ENCODE data around the gene AUP1. TPM values are rescaled to one million over a fixed set of nuclear protein-coding genes. Genes with fewer than 3 reads are reported as not detected.

Gene AUP1
- total RNA-seq, 2 donors from 2014 or later = 64.4 to 67.0 TPM

DNA sequence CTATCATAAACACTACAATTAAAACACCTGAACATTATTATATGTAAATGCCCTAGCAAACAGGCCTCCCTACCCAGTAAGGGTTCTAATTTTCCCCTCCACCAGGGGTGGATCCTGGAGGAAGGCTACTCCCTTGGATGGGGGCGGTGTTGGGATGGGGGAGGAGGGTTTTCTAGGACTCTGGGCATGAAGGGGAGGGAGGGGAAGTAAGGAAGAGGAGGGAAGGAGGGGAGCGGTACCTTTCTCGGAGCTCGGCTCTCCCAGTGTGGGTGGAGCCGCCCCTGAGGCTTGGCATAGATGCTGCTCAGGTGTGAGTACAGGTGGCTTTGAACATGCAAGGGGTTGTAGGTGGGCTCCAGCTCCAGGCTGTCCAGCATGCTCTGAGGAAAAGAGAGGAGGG, 30.4 kb upstream of the AUP1 start:
- intact Hi-C loops (cut with DNase I) = no loop called here

DNA sequence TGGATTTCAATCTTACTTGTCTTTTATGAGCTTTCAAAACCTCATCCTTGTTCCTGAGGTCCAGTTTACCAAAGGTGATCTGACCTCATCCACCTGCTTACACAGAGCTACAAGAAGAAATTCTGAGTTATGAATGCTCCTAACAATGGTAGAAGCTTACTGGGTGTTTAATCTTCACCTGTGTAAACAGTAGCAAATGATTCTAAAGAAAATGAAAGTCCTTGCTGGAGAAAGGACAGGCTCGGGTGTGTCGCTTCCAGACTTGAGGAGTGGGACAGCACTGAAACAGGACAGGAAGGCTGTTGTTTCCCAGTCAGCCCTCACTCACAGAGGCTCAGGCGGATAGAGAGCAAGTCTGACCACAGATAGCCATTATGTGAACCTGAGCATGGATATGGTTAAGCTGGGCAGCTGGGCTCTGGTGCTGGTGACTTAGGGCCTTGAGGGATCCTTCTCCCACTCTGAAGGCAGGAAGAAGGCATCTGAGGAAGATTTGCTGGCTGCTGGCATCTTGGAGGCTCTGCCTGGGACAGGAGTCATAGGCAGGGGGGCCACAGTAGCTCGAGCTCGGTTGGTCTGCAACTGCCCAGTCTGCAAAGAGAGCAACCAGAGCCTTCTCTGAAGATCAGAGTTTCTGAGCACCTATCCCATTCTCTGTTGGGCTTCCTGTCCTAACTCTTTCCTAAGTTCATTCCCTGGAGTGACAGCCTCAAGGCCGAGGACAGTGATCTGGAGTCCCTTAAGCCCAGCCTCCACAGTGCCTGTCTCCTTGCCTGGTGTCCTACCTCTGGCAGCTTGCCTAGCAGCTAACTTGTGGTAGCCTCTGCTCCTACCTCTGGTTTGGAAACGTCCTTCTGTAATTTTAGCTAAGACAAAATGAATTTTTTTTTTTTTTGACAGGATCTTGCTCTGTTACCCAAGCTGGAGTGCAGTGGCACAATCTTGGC, 29.1 kb upstream of the AUP1 start:
- intact Hi-C loops (cut with DNase I) = no loop called here
- DNase-seq (ENCODE audit: low spot score) = no peak

More for the DNA sequence above, 30.4 kb upstream of the AUP1 start:
- DNase-seq (ENCODE audit: low spot score) = no peak

- intact Hi-C loops (cut with DNase I) = no loop called here
- DNase-seq (ENCODE audit: low spot score) = no peak
These were observed 27.4 kb upstream of the AUP1 start for GRCh38 chr2:74556831-74557370.

DNA sequence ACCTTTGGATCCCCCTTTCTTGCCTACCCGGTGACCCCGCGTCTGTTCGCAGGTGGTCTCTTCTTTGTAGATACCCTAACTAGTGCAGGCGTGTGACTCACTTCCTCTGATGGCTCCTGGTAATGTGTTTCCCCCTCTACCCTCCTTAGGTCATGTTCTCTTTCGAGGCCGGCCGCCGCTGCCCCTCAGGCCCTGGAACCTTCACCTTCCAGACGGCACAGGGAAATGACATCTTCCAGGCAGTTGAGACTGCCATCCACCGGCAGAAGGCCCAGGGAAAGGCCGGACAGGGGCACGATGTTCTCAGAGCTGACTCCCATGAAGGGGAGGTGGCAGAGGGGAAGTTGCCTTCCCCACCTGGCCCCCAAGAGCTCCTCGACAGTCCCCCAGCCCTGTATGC, 26.7 kb upstream of the AUP1 start:
- intact Hi-C loops (cut with DNase I) = no loop called here
- DNase-seq (ENCODE audit: low spot score) = no peak

GRCh38 chr2:74555610-74556103, 26.2 kb upstream of the AUP1 start:
- DNase-seq (ENCODE audit: low spot score) = peak; percentile 80
- intact Hi-C loops (cut with DNase I) = no loop called here

GRCh38 chr2:74554820-74555531, 25.5 kb upstream of the AUP1 start:
- peak; percentile 91 for DNase-seq (ENCODE audit: low spot score)

GRCh38 chr2:74553892-74554819, 24.6 kb upstream of the AUP1 start, which contains the start of the genes DOK1 and LOXL3:
DOK1 (plus strand) TSS chr2:74554720; CDS start chr2:74554755, 35 bp downstream.
LOXL3 (minus strand) TSS chr2:74553942; CDS start chr2:74552634, 1,308 bp downstream.
- peak; percentile 96 for DNase-seq (ENCODE audit: low spot score)
- intact Hi-C loops (cut with DNase I) = no loop called here

More at GRCh38 chr2:74554820-74555531, 25.5 kb upstream of the AUP1 start:
- intact Hi-C loops (cut with DNase I) = no loop called here

DNA sequence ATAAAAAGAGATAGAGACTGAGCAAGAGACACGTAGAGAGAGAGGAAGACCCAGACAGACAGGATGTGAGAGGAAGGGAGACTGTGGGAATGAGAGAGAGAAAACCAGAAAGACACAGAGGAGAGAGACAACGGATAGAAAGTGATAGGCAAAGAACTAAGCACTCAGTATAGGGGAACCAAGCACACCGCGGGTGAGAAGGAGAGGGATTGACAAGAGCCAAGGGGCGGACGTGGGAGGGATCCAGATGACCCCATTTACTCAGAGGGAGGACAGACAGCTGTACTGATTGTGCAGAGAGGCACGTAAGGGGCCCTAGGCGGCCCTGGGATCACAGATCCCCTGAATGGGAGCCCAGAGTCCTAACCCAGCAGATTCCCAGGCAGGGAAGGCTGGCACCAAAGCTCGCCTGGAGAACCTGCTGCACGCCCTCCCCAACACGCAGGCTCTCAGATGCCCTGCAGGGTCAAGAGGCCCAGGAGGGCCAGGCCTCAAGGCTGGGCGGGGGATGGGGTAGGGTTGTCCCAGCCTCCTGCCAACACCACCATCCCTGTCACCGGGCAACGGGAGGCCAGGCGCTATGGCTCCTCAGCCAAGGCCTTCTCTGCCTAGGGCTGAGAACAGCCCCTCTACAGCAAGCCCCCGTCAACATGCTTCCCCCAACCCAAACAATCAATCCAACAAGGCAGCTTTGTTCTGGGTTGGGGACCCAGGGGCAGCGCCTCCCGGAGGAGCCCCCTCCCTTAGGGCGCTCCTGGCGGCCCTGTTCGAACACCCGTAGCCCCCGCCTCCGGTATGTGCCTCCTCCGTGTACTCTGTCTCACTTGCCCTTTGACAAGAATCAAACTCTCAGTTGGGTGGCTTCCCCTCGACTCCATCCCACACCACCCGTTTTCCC, 23.7 kb upstream of the AUP1 start:
- peak; percentile 79 for DNase-seq (ENCODE audit: low spot score)
- intact Hi-C loops (cut with DNase I) = no loop called here

- intact Hi-C loops (cut with DNase I) = no loop called here
- no peak for DNase-seq (ENCODE audit: low spot score)
These were observed 22.7 kb upstream of the AUP1 start for GRCh38 chr2:74551942-74552913.

GRCh38 chr2:74551530-74551929, 22.0 kb upstream of the AUP1 start:
- intact Hi-C loops (cut with DNase I) = no loop called here
- DNase-seq (ENCODE audit: low spot score) = no peak

DNA sequence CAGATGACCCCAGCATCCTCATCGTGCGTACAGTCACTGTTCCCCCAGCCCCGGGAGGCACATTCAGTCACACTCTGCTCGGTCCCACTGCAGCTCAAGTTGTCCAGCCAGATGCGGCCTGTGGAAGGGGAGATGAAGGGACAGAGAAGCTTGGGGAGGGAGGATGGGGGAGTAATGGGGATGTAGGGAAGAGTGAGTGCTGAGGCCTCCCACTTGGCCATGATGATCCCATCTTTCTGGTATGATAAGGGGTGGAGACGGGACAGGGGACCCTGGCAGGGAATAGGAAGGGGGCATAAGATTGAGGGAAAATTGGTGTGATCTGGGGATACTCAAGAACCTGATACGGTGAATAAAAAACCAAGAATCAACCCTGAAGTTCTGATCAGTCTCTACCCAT, 20.7 kb upstream of the AUP1 start:
- DNase-seq (ENCODE audit: low spot score) = no peak
- intact Hi-C loops (cut with DNase I) = no loop called here

- peak; percentile 91 for DNase-seq (ENCODE audit: low spot score)
- intact Hi-C loops (cut with DNase I) = no loop called here
These were observed 19.7 kb upstream of the AUP1 start for GRCh38 chr2:74548900-74549826.

GRCh38 chr2:74548285-74548899, 18.9 kb upstream of the AUP1 start:
- no peak for DNase-seq (ENCODE audit: low spot score)
- intact Hi-C loops (cut with DNase I) = no loop called here

- no peak for DNase-seq (ENCODE audit: low spot score)
- intact Hi-C loops (cut with DNase I) = no loop called here
These were observed 16.5 kb upstream of the AUP1 start for GRCh38 chr2:74546004-74546403.

DNA sequence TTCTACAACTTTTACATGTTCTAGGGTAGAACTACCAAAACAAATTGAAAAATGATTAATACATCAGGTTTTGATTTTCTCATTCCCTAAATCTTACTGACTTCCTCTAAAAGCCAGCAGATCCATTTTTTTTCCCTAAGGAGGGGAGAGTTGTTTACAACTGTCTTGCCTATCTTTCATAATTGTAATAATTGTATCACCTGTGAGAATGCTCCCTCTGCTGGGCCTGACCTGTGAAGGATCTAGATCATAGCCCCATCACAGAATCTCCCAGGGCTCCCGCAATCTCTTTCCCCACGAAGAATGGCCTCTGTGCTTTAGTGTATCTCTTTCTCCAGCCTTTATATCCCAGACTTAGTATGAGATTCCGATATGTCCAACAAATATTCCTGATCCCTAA, 15.1 kb upstream of the AUP1 start:
- intact Hi-C loops (cut with DNase I) = no loop called here
- no peak for DNase-seq (ENCODE audit: low spot score)

Data from posterior vena cava (tissue), 2 donors.